GM12878 (cell line): ENCODE data around the gene PHKB. TPM values are rescaled to one million over a fixed set of nuclear protein-coding genes. Genes with fewer than 3 reads are reported as not detected.

ENCODE experiments used
- ATAC-seq: fragments of 200-7000 bp; cut with Tn5 transposase; 3 replicates; pipeline ENCODE4 v1.9.1; 2020; ENCODE audit warnings: mild to moderate bottlenecking, moderate library complexity
- BruUV-seq: library from RNA; stranded (reverse); fragments of 400-500 nt; replicated peaks from 2 replicates; lab custom pipeline; 2021; lab: Mats Ljungman, UMichigan
- CTCF ChIA-PET: fragments of 300-600 bp; sonication (Branson Sonifier 250); formaldehyde crosslinking; extraction: SDS; loops from one replicate; lab custom pipeline; 2021; ENCODE audit warnings: inconsistent platforms; lab: Yijun Ruan, JAX
- POLR2A ChIA-PET: fragments of 350-600 bp; formaldehyde crosslinking; extraction: SDS; loops from one replicate; lab custom pipeline; 2021; ENCODE audit warnings: inconsistent platforms; lab: Charles Lee
- RAD21 ChIA-PET: fragments of 300-600 bp; sonication (Branson Sonifier 250); formaldehyde crosslinking; loops from one replicate; lab custom pipeline; 2023; ENCODE audit warnings: antibody characterized with exemption; ENCODE audit not compliant: unreplicated experiment; lab: Charles Lee
- SMC1A ChIA-PET: fragments of 300-600 bp; sonication (Branson Sonifier 250); formaldehyde crosslinking; loops from one replicate; lab custom pipeline; 2023; ENCODE audit not compliant: unreplicated experiment, uncharacterized antibody; lab: Charles Lee
- DNase-seq: peaks from one replicate; pipeline ENCODE4 v3.0.0-alpha.2; 2011; ENCODE audit warnings: low read depth, low spot score
- FAIRE-seq: peaks from 3 replicates; lab custom pipeline; 2011; peaks lifted over from hg19 to GRCh38; lab: Jason Lieb, UNC
- H2AFZ ChIP-seq: 2 replicates; pipeline ENCODE4 v1.6.0; 2011; ENCODE audit warnings: low read depth, low read length, control low read depth; ENCODE audit not compliant: control insufficient read depth
- H3K27ac ChIP-seq: 2 replicates; pipeline ENCODE4 v1.5.1; 2011; ENCODE audit warnings: control low read depth; ENCODE audit not compliant: control insufficient read depth, insufficient read depth
- H3K27me3 ChIP-seq, 2 experiments: replicated peaks in 1 of 2; 2 replicates each; pipeline versions ENCODE4 v1.6.0 to v1.6.1; 2011; ENCODE audit warnings: low read length in 1 of 2; ENCODE audit not compliant: control insufficient read depth in 2 of 2, insufficient read depth in 2 of 2
- H3K36me3 ChIP-seq, 2 experiments: 2 replicates each; pipeline ENCODE4 v1.5.1; 2011; ENCODE audit warnings: low read length in 1 of 2; ENCODE audit not compliant: control insufficient read depth in 2 of 2, insufficient read depth in 2 of 2
- H3K4me1 ChIP-seq: 2 replicates; pipeline ENCODE4 v1.6.1; 2011; ENCODE audit warnings: mild to moderate bottlenecking, low read length, moderate library complexity, mixed read lengths; ENCODE audit not compliant: control insufficient read depth, insufficient read depth
- H3K4me2 ChIP-seq: 2 replicates; pipeline ENCODE4 v1.6.0; 2011; ENCODE audit warnings: control low read depth; ENCODE audit not compliant: control insufficient read depth, insufficient read depth
- H3K4me3 ChIP-seq: fragments of 200-600 bp; sonication (generic); 2 replicates; pipeline ENCODE4 v1.5.1; 2016
- H3K79me2 ChIP-seq: 2 replicates; pipeline ENCODE4 v1.6.0; 2011; ENCODE audit warnings: low read length; ENCODE audit not compliant: control insufficient read depth, insufficient read depth
- H3K9ac ChIP-seq: 2 replicates; pipeline ENCODE4 v1.8.0; 2011; ENCODE audit warnings: low read length, control low read depth, mixed read lengths; ENCODE audit not compliant: control insufficient read depth, insufficient read depth
- H3K9me3 ChIP-seq: replicated peaks from 3 replicates; pipeline ENCODE4 v1.5.1; 2011; ENCODE audit warnings: mild to moderate bottlenecking, low read length; ENCODE audit not compliant: control insufficient read depth, insufficient read depth
- H4K20me1 ChIP-seq: 2 replicates; pipeline ENCODE4 v1.6.0; 2011; ENCODE audit not compliant: control insufficient read depth, insufficient read depth
- EED ChIP-seq: sonication (generic); IDR thresholded peaks from 2 replicates; pipeline ENCODE4 v1.6.1; 2016; ENCODE audit warnings: antibody characterized with exemption, low read depth
- MYB ChIP-seq: fragments of 150-350 bp; IDR thresholded peaks from 2 replicates; pipeline ENCODE4 v1.6.1; 2014; ENCODE audit warnings: mild to moderate bottlenecking, low read depth, low read length, borderline replicate concordance
- PAX5 ChIP-seq: IDR thresholded peaks from 2 replicates; pipeline ENCODE4 v1.6.1; 2011; ENCODE audit warnings: low read depth, low read length, borderline replicate concordance
- SMAD5 ChIP-seq: IDR thresholded peaks from 2 replicates; pipeline ENCODE4 v1.6.1; 2016; ENCODE audit warnings: antibody characterized with exemption, low read depth
- SP1 ChIP-seq: IDR thresholded peaks from one replicate; pipeline ENCODE4 v1.6.1; 2011; ENCODE audit warnings: low read depth, low read length
- ZBED1 ChIP-seq: IDR thresholded peaks from 2 replicates; pipeline ENCODE4 v1.6.1; 2016; ENCODE audit warnings: borderline replicate concordance
- ZNF274 ChIP-seq: IDR thresholded peaks from one replicate; pipeline ENCODE4 v1.8.0; 2011; ENCODE audit not compliant: insufficient read length, insufficient read depth
- ZSCAN29 ChIP-seq: fragments of 450-650 bp; IDR thresholded peaks from 2 replicates; pipeline ENCODE4 v1.6.1; 2017; ENCODE audit warnings: mild to moderate bottlenecking, moderate library complexity
- WGBS: methylation state at CpG from one replicate; pipeline ENCODE4 v1.1.6; 2016; ENCODE audit warnings: low lambda C conversion rate; ENCODE audit not compliant: insufficient replicate concordance, insufficient coverage; ENCODE audit errors: missing lambda C conversion rate; 5-methylcytosine and 5-hydroxymethylcytosine counted together
- in situ Hi-C: fragments of 300-500 bp; cut with MboI; formaldehyde crosslinking; loops from 9 replicates; pipeline ENCODE4 v1.14.3; 2018; ENCODE audit warnings: mixed read lengths
- intact Hi-C: fragments of 100-400 bp; cut with micrococcal nuclease; formaldehyde crosslinking; loops from one replicate; pipeline ENCODE4 v1.14.2; 2022; ENCODE audit not compliant: unreplicated experiment
- polyA plus RNA-seq, 11 experiments: library from polyadenylated mRNA; depleted of rRNA in 4 of 11; unstranded in 6 of 11; stranded (reverse) in 5 of 11; fragments of >200 nt; fragmentation: Nextera tagmentation in 4 of 11; fragmentation: Illumina TruSeq in 1 of 11; extraction: Ambion mirVana in 4 of 11; extraction: Trizol in 1 of 11; gene quantifications; 1 replicate in 1 of 11; 2 replicates in 10 of 11; pipeline versions ENCODE4 v1.2.1 to v1.2.3, GENCODE V29; 2011 to 2016; ENCODE audit warnings: inconsistent platforms in 2 of 11, missing spikeins in 2 of 11, low read depth in 1 of 11
- total RNA-seq, 4 experiments: library from RNA; depleted of rRNA in 3 of 4; stranded (reverse); fragments of >200 nt in 3 of 4; fragmentation: Illumina TruSeq in 1 of 4; extraction: Trizol in 1 of 4; gene quantifications; 2 replicates each; pipeline versions ENCODE4 v1.2.1 to v1.2.3, GENCODE V29; 2013 to 2021
- TF ChIP-seq, protein P1 (sequence below): fragments of 450-650 bp; formaldehyde crosslinking; IDR thresholded peaks from 2 replicates; pipeline ENCODE4 v1.4.0; 2022; ENCODE audit warnings: mild to moderate bottlenecking, moderate library complexity
- TF ChIP-seq, protein P2 (sequence below): fragments of 450-650 bp; IDR thresholded peaks from 2 replicates; pipeline ENCODE4 v1.6.1; 2017; ENCODE audit warnings: borderline replicate concordance

Gene PHKB
- total and polyA plus RNA-seq, 10 of the 15 experiments (the other 5 are each of a cell fraction or from before 2014, with no cell fraction given): 14.2 to 65.6 (median 37.0) TPM

DNA sequence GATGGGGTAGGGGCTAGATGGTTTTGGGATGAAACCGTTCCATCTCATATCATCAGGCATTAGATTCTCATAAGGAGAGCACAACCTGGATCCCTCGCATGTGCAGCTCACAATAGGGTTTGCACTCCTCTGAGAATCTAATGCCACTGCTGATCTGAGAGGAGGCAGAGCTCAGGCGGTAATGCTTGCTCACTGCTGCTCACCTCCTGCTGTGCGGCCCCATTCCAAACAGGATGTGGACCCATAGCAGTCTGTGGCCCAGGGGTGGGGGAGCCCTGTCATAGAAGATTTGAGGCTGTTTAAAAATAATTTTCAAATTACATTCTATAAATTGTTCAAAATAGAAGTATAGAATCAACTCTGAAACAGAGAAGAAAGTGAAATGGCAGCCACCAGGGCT, 50.8 kb downstream of the PHKB start:
- in situ Hi-C loops: no loop called here
- SMC1A ChIA-PET: interaction anchor here (1.0 to 1.7 kb wide), 2 partner anchors 9 to 51 kb away, joined by 3 to 5 read pairs; partner anchors contain the start of genes ITFG1 and PHKB
- Histone ChIP-seq H3K4me3 (no peak overlapping the region), H4K20me1 (no peaks in the 10 kb centered on the region), H3K79me2 (no peaks in the 10 kb centered on the region), H3K36me3 (peaks cover 3 to 17% of the 10 kb centered on the region in 2 experiments), H3K4me2 (no peak overlapping the region), H3K27ac (no peak overlapping the region), H3K9ac (no peak overlapping the region), H2AFZ (no peak overlapping the region), H3K9me3 (no peaks in the 10 kb centered on the region), H3K27me3 (no peaks in the 10 kb centered on the region), H3K4me1 (no peaks in the 10 kb centered on the region)
- ATAC-seq (no peak), DNase-seq (no peak), FAIRE-seq (no peak)
- WGBS: 100% methylated on average over 4 of the region's 4 CpGs
- BruUV-seq: no TSS peak
- POLR2A ChIA-PET: no interaction called here
- CTCF ChIA-PET: interaction anchor here (1.3 kb wide), 1 partner anchor 11 kb away, joined by 6 read pairs; no protein-coding TSS in a partner anchor
- intact Hi-C loops: no loop called here
- RAD21 ChIA-PET: no interaction called here
- TF ChIP-seq, protein P1, sequence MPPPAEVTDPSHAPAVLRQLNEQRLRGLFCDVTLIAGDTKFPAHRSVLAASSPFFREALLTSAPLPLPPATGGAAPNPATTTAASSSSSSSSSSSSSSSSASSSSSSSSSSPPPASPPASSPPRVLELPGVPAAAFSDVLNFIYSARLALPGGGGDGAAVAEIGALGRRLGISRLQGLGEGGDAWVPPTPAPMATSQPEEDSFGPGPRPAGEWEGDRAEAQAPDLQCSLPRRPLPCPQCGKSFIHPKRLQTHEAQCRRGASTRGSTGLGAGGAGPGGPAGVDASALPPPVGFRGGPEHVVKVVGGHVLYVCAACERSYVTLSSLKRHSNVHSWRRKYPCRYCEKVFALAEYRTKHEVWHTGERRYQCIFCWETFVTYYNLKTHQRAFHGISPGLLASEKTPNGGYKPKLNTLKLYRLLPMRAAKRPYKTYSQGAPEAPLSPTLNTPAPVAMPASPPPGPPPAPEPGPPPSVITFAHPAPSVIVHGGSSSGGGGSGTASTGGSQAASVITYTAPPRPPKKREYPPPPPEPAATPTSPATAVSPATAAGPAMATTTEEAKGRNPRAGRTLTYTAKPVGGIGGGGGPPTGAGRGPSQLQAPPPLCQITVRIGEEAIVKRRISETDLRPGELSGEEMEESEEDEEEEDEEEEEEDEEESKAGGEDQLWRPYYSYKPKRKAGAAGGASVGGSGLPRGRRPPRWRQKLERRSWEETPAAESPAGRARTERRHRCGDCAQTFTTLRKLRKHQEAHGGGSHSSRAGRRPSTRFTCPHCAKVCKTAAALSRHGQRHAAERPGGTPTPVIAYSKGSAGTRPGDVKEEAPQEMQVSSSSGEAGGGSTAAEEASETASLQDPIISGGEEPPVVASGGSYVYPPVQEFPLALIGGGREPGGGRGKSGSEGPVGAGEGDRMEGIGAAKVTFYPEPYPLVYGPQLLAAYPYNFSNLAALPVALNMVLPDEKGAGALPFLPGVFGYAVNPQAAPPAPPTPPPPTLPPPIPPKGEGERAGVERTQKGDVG (CRISPR knock-in tag): no peak
- TF ChIP-seq SP1 (no peak), ZBED1 (no peak), ZNF274 (no peak), MYB (no peak), ZSCAN29 (no peak), EED (no peak), SMAD5 (no peak), PAX5 (no peak)
- TF ChIP-seq, protein P2, sequence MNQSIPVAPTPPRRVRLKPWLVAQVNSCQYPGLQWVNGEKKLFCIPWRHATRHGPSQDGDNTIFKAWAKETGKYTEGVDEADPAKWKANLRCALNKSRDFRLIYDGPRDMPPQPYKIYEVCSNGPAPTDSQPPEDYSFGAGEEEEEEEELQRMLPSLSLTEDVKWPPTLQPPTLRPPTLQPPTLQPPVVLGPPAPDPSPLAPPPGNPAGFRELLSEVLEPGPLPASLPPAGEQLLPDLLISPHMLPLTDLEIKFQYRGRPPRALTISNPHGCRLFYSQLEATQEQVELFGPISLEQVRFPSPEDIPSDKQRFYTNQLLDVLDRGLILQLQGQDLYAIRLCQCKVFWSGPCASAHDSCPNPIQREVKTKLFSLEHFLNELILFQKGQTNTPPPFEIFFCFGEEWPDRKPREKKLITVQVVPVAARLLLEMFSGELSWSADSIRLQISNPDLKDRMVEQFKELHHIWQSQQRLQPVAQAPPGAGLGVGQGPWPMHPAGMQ: no peak
